Hepatocyte (in vitro differentiated cells): ENCODE data around the gene TMEM204.

Source experiments
- CTCF ChIP-seq: fragments of 200-600 bp; sonication (generic); IDR thresholded peaks from 2 replicates; pipeline ENCODE4 v1.5.1; 2016; ENCODE audit warnings: antibody characterized with exemption, mild to moderate bottlenecking; ENCODE audit not compliant: poor library complexity
- EZH2 ChIP-seq: fragments of 200-600 bp; sonication (generic); IDR thresholded peaks from 2 replicates; pipeline ENCODE4 v1.6.1; 2016; ENCODE audit warnings: antibody characterized with exemption, mild to moderate bottlenecking, borderline replicate concordance
- EZH2phosphoT487 ChIP-seq: fragments of 200-600 bp; sonication (generic); IDR thresholded peaks from one replicate; pipeline ENCODE4 v1.6.1; 2018; ENCODE audit warnings: antibody characterized with exemption, mild to moderate bottlenecking, low read depth, moderate library complexity; ENCODE audit not compliant: unreplicated experiment, severe bottlenecking

GRCh38 chr16:1510272-1510671 is 23.2 kb upstream of the TMEM204 start:
- TF ChIP-seq EZH2phosphoT487 (no peak), EZH2 (no peak), CTCF (no peak)
